AG04449 (cell line): Measurements from ENCODE around the gene CLEC4F.

Experiments
- CTCF ChIA-PET: fragments of 350-600 bp; formaldehyde crosslinking; extraction: SDS; loops from one replicate; lab custom pipeline; 2021; ENCODE audit warnings: antibody characterized with exemption; lab: Yijun Ruan, JAX
- POLR2A ChIA-PET: fragments of 400-600, 350-600 bp; formaldehyde crosslinking; extraction: SDS; loops from one replicate; lab custom pipeline; 2020; ENCODE audit warnings: antibody characterized with exemption, inconsistent platforms; lab: Yijun Ruan, JAX
- DNase-seq: peaks from one replicate; pipeline ENCODE4 v3.0.0-alpha.2; 2010; ENCODE audit warnings: low read depth, low spot score
- H3K4me3 ChIP-seq: 2 replicates; pipeline ENCODE4 v1.5.1; 2011; ENCODE audit warnings: low read depth, mild to moderate bottlenecking, control low read depth, low read length
- CTCF ChIP-seq: IDR thresholded peaks from one replicate; pipeline ENCODE4 v1.5.1; 2011; ENCODE audit warnings: mild to moderate bottlenecking, moderate library complexity, low read length, control low read depth, inconsistent platforms; ENCODE audit not compliant: insufficient read depth; ENCODE audit errors: missing control alignments

Gene CLEC4F

GRCh38 chr2:70795164-70795995, 25.0 kb downstream of the CLEC4F start:
- TF ChIP-seq CTCF = no peak
- no peak overlapping the region for H3K4me3 ChIP-seq
- CTCF ChIA-PET = no interaction called here

GRCh38 chr2:70793450-70793849, 26.9 kb downstream of the CLEC4F start:
- no peak for TF ChIP-seq CTCF
- ChIA-PET POLR2A (no interaction called here), CTCF (no interaction called here)
- H3K4me3 ChIP-seq = no peak overlapping the region
- no peak for DNase-seq

More at GRCh38 chr2:70795164-70795995, 25.0 kb downstream of the CLEC4F start:
- POLR2A ChIA-PET = no interaction called here
- no peak for DNase-seq

- H3K4me3 ChIP-seq = no peak within 1 kb of the TSS
- no peak for DNase-seq
- no peak for TF ChIP-seq CTCF
- CTCF ChIA-PET = interaction anchor here (0.9 kb wide), 1 partner anchor 9 kb away, joined by 3 read pairs; no protein-coding TSS in a partner anchor
- POLR2A ChIA-PET = no interaction called here
Observed at GRCh38 chr2:70790136-70790828, 30.1 kb downstream of the CLEC4F start, which contains the start of gene FIGLA. Gene FIGLA (minus strand): TSS chr2:70790643. CDS start chr2:70790638, 5 bp downstream.

- H3K4me3 ChIP-seq = no peak overlapping the region
- CTCF ChIA-PET = interaction anchor here (0.9 to 1.7 kb wide), 2 partner anchors 8 to 485 kb away, joined by 3 to 4 read pairs; no protein-coding TSS in a partner anchor
- POLR2A ChIA-PET = no interaction called here
- TF ChIP-seq CTCF = peak; percentile 59
- DNase-seq = no peak
Observed at GRCh38 chr2:70789304-70790135, 30.9 kb downstream of the CLEC4F start.

- TF ChIP-seq CTCF = peak; percentile 41
- POLR2A ChIA-PET = interaction anchor here (0.7 kb wide), 1 partner anchor 19 kb away, joined by 5 read pairs; no protein-coding TSS in a partner anchor
- CTCF ChIA-PET = interaction anchor here (0.6 to 1.4 kb wide), 4 partner anchors 10 to 288 kb away, joined by 3 to 6 read pairs (median 3); no protein-coding TSS in a partner anchor
- DNase-seq = no peak
- H3K4me3 ChIP-seq = no peak overlapping the region
Observed at GRCh38 chr2:70785137-70785911, 35.1 kb downstream of the CLEC4F start.
